ENCODE measurements around the gene TENM4. TPM values are rescaled to one million over a fixed set of nuclear protein-coding genes. Genes with fewer than 3 reads are reported as not detected.
A peak's percentile ranks its signal among the peaks of the same experiment; 100 is the strongest.
"Not testable (repeated sequence)": the region's sequence is repeated elsewhere in the genome, so short reads cannot be mapped to it uniquely, and the experiment has no call there.

TENM4 gene
- total RNA-seq, 1 donor from 2014 or later, result not detected

DNA sequence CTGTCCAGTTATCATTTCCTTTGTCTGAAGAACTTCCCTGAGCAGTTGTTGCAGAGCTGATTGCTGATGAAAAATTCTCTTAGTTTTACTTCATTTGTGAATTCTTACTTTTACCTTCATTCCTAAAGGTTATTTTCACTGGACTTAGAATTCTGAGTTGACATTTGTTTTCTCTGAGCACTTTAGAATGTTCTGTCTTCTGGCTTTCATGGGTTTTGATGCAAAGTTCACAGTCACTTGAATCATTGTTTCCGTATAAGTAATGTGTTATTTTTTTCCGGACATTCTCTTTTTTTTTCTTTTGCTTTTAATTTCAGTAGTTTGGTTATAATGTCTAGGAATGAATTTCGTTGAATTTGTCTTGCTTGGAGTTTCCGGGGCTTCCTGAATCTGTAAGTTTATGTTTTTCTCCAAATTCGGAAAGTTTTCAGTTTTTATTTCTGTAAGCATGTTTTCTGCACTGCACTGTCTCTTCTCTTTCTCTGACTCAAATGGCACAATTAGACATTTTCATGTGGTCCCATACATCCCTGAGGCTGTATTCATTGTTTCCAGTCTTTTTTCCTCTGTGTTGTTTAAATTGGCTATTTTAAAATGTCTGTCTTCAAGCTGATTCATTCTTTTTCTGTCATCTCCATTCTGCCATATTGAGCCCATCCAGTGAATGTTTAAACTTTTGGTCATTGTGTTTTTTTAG lies 797.7 kb downstream of the TENM4 start:
- H3K27ac Mint-ChIP-seq, result peak overlapping the region; percentile 97
- no peak for DNase-seq (ENCODE audit: low spot score)
- H3K4me3 Mint-ChIP-seq (ENCODE audit: low read depth), result peak overlapping the region; percentile 41
- peaks cover 47% of the 10 kb centered on the region for H3K4me1 Mint-ChIP-seq (ENCODE audit: low read depth)
- intact Hi-C loops (cut with micrococcal nuclease), result loop anchor here (1.0 to 2.0 kb wide), 5 partner anchors 8 to 375 kb away; partner anchors contain the start of gene NARS2
- peaks cover 10% of the 10 kb centered on the region for H3K9me3 Mint-ChIP-seq
- H3K36me3 Mint-ChIP-seq (ENCODE audit: low read depth), result peaks cover 3% of the 10 kb centered on the region
- H3K27me3 Mint-ChIP-seq (ENCODE audit: low read depth), result no peaks in the 10 kb centered on the region

DNA sequence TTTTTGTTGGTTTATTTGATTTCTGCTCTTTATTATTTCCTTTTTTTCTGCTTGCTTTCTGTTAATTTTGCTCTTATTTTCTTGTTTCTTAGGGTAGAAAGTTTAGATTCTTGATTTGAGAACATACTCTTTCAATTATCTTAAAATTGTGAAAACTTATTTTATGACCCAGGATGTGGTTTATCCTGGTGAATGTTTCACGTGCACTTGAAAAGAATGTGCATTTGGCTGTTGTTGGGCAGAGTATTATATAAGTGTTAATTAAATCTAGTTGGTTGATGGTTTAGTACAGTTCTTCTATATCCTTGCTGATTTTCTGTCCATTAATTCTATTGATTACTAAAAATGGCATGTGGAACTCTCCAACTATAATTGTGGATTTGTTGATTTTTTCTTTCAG lies 799.3 kb downstream of the TENM4 start:
- DNase-seq (ENCODE audit: low spot score), result no peak
- Mint-ChIP-seq H3K27me3 (ENCODE audit: low read depth) (no peaks in the 10 kb centered on the region), H3K4me1 (ENCODE audit: low read depth) (peaks cover 54% of the 10 kb centered on the region), H3K9me3 (peaks cover 17% of the 10 kb centered on the region), H3K4me3 (ENCODE audit: low read depth) (no peak overlapping the region), H3K36me3 (ENCODE audit: low read depth) (peaks cover 3% of the 10 kb centered on the region), H3K27ac (no peak overlapping the region)
- intact Hi-C loops (cut with micrococcal nuclease), result no loop called here

DNA sequence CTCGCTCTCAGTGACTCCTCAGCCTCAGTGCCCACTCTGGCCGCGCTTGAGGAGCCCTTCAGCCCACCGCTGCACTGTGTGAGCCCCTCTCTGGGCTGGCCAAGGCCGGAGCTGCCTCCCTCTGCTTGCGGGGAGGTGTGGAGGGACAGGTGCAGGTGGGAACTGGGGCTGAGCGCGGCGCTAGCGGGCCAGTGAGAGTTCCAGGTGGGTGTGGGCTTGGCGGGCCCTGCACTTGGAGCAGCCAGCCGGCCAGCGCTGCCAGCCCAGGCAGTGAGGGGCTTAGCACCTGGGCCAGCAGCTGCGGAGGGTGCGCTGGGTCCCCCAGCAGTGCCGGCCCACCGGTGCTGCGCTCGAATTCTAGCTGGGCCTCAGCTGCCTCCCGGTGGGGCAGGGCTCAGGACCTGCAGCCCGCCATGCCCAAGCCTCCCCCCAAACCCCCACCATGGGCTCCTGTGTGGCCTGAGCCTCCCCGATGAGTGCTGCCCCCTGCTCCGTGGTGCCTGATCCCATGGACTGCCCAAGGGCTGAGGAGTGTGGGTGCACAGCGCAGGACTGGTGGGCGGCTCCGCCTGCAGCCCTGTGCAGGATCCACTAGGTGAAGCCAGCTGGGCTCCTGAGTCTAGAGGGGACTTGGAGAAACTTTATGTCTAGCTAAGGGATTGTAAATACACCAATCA lies 802.0 kb downstream of the TENM4 start:
- Mint-ChIP-seq H3K9me3 (peaks cover 33% of the 10 kb centered on the region), H3K27me3 (ENCODE audit: low read depth) (no peaks in the 10 kb centered on the region), H3K4me3 (ENCODE audit: low read depth) (no peak overlapping the region), H3K4me1 (ENCODE audit: low read depth) (peaks cover 52% of the 10 kb centered on the region), H3K36me3 (ENCODE audit: low read depth) (peaks cover 16% of the 10 kb centered on the region), H3K27ac (no peak overlapping the region)
- intact Hi-C loops (cut with micrococcal nuclease), result no loop called here
- DNase-seq (ENCODE audit: low spot score), result no peak

DNA sequence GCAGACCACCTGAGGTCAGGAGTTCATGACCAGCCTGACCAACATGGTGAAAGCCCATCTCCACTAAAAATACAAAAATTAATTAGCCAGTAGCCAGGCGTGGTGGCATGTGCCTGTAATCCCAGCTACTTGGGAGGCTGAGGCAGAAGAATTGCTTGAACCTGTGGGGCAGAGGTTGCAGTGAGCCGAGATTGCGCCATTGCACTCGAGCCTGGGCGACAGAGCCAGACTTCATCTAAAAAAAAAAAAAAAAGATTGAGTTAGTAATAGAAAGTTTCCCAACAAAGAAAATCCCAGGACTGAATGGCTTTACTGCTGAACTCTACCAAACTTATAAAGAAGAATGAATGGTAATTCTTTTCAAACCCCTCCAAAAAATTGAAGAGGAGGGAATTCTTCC lies 803.3 kb downstream of the TENM4 start:
- intact Hi-C loops (cut with micrococcal nuclease); DNase-seq (ENCODE audit: low spot score); H3K27ac Mint-ChIP-seq; H3K27me3 Mint-ChIP-seq (ENCODE audit: low read depth); H3K4me3 Mint-ChIP-seq (ENCODE audit: low read depth): not testable (repeated sequence)
- Mint-ChIP-seq H3K36me3 (ENCODE audit: low read depth) (peaks cover 17% of the 10 kb centered on the region), H3K4me1 (ENCODE audit: low read depth) (peaks cover 41% of the 10 kb centered on the region), H3K9me3 (peaks cover 36% of the 10 kb centered on the region)

DNA sequence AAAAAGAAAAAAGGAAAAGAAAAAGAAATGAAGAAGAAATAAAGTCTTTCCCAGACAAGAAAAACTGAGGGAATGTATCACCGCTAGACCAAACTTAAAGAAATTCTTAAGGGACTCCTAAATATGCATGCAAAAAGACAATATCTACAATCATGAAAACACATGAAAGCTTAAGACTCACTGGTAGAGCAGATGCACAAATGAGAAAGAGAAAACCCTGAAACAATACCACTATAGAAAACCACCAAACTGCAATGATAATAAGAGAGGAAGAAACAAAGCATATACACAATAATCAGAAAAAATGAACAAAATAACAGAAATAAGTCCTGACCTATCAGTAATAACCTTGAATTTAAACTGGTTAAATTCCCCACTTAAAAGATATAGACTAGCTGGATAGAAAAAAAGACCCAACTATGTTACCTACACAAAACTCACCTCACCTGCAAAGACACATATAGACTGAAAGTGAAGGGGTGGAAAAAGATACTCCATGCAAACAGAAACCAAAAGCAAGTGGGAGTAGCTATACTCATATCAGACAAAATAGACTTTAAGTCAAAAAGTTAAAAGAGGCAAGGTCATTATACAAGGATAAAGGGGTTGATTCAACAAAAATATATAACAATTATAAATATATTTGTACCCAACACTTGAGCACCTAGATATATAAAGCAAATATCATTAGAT lies 804.9 kb downstream of the TENM4 start:
- H3K27ac Mint-ChIP-seq, result peak overlapping the region; percentile 69
- peaks cover 39% of the 10 kb centered on the region for H3K9me3 Mint-ChIP-seq
- H3K4me3 Mint-ChIP-seq (ENCODE audit: low read depth), result no peak overlapping the region
- peaks cover 17% of the 10 kb centered on the region for H3K36me3 Mint-ChIP-seq (ENCODE audit: low read depth)
- H3K4me1 Mint-ChIP-seq (ENCODE audit: low read depth), result peaks cover 32% of the 10 kb centered on the region
- no peak for DNase-seq (ENCODE audit: low spot score)
- no peaks in the 10 kb centered on the region for H3K27me3 Mint-ChIP-seq (ENCODE audit: low read depth)
- intact Hi-C loops (cut with micrococcal nuclease), result loop anchor here (1.0 kb wide), 1 partner anchor 7 kb away; no protein-coding TSS in a partner anchor

DNA sequence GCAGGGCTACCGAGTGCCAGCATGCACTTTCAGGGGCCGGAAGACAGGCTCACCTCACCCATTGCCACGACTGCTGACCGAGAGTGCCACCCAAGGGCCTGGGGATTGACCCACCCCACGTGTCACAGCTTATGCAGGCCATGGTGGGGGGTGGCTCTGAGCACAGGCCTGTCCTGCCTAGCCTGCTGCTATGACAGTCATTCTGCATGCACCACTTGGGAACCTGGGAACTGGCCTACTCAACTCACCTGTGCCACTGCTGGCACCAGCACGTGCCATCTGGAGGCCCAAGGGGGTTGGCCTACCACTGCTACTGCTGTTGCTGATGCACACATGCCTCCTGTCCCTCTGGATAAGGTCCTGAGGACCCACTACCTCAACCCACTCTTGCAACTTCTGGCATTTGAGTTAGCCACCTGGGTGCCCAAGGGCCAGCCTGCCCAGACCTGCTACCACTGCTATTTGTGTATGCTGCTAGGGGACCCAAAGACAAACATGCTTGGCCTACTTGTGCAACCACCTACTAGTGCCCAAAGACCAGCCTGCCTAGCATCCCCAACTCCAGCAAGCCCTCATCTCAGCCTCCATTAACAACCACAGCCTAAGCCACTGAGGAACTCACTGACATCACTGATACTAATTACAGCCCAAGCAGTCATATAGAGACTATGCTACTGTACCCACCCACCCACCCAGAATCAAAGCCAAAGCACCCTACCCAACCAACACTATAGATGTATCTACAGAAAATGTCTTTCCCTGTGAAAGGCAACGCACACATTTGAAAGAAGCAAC lies 807.1 kb downstream of the TENM4 start:
- intact Hi-C loops (cut with micrococcal nuclease), result no loop called here
- H3K36me3 Mint-ChIP-seq (ENCODE audit: low read depth), result peaks cover 25% of the 10 kb centered on the region

DNA sequence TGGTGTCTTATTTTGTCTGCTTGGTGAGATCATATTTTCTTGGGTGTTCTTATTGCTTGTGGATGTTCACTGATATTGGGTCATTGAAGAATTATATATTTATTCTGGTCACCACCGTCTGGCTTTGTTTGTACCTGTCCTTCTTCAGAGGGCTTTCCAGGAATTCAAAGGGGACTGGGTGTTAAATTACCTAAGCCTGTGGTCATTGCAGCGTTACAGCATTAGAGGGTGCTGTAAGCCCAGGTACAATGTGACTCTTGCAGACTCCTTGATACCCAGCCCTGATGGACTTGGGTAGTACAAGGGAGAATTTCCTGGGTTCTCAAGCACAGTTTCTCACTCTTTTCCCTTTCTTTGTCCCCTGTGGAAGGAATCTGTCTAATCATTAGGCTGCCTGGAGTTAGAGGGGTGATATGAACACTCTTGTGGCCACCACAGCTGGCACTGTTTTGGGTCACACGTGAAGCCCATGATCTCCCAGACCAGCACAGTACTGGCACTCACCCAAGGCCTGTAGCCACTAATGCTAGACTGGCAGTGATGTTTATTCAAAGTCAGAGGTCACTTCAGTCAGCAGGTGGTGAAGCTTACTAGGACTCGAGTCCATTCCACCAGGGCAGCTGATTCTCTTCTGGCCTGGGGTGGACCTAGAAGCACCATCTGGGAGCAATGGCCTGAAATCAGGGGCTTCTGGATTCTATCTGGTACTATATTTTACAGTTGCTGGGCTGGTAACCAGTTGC lies 810.1 kb downstream of the TENM4 start:
- Mint-ChIP-seq H3K4me3 (ENCODE audit: low read depth) (no peak overlapping the region), H3K36me3 (ENCODE audit: low read depth) (peaks cover 18% of the 10 kb centered on the region), H3K4me1 (ENCODE audit: low read depth) (peaks cover 12% of the 10 kb centered on the region), H3K27ac (no peak overlapping the region), H3K9me3 (peaks cover 55% of the 10 kb centered on the region), H3K27me3 (ENCODE audit: low read depth) (peaks cover 12% of the 10 kb centered on the region)
- DNase-seq (ENCODE audit: low spot score), result no peak
- intact Hi-C loops (cut with micrococcal nuclease), result no loop called here

More for the DNA sequence above, 807.1 kb downstream of the TENM4 start:
- Mint-ChIP-seq H3K4me3 (ENCODE audit: low read depth) (no peak overlapping the region), H3K4me1 (ENCODE audit: low read depth) (peaks cover 28% of the 10 kb centered on the region), H3K9me3 (peaks cover 54% of the 10 kb centered on the region), H3K27ac (peak overlapping the region; percentile 56), H3K27me3 (ENCODE audit: low read depth) (no peaks in the 10 kb centered on the region)
- no peak for DNase-seq (ENCODE audit: low spot score)

DNA sequence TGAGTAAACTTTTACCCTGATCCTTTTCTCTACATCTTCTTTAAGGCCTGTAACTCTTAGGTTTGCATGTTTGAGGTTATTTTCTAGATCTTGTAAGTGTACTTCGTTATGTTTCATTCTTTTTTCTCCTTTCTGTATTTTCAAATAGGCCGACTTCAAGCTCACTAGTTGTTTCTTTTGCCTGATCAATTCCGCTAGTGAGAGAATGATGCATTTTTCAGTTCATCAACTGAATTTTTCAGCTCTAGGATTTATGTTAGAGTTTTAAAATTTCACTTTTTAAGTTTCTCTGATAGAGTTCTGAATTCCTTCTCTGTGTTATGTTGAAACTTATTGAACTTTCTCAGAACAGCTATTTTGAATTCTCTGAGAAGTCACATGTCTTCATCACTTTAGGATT lies 810.7 kb downstream of the TENM4 start:
- no peak for DNase-seq (ENCODE audit: low spot score)
- peaks cover 16% of the 10 kb centered on the region for H3K36me3 Mint-ChIP-seq (ENCODE audit: low read depth)
- H3K9me3 Mint-ChIP-seq, result peaks cover 52% of the 10 kb centered on the region
- peaks cover 12% of the 10 kb centered on the region for H3K27me3 Mint-ChIP-seq (ENCODE audit: low read depth)
- intact Hi-C loops (cut with micrococcal nuclease), result no loop called here
- no peak overlapping the region for H3K27ac Mint-ChIP-seq
- no peak overlapping the region for H3K4me3 Mint-ChIP-seq (ENCODE audit: low read depth)
- H3K4me1 Mint-ChIP-seq (ENCODE audit: low read depth), result peaks cover 9% of the 10 kb centered on the region

DNA sequence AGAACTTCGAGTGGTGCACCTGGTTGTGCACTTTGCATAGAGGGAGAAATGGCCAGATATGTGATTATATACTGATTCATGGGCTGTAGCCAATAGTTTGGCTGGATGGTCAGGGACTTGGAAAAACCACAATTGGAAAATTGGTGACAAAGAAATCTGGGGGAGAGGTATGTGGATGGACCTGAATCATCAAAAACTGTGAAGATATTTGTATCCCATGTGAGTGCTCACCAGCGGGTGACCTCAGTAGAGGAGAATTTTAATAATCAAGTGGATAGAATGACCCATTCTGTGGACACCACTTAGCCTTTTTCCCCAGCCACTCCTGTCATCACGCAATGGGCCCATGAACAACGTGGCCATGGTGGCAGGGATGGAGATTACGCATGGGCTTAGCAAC lies 818.2 kb downstream of the TENM4 start:
- Mint-ChIP-seq H3K27ac (no peak overlapping the region), H3K27me3 (ENCODE audit: low read depth) (peaks cover 16% of the 10 kb centered on the region), H3K9me3 (peaks cover 16% of the 10 kb centered on the region), H3K36me3 (ENCODE audit: low read depth) (no peaks in the 10 kb centered on the region), H3K4me1 (ENCODE audit: low read depth) (no peaks in the 10 kb centered on the region), H3K4me3 (ENCODE audit: low read depth) (no peak overlapping the region)
- DNase-seq (ENCODE audit: low spot score), result no peak
- intact Hi-C loops (cut with micrococcal nuclease), result no loop called here

DNA sequence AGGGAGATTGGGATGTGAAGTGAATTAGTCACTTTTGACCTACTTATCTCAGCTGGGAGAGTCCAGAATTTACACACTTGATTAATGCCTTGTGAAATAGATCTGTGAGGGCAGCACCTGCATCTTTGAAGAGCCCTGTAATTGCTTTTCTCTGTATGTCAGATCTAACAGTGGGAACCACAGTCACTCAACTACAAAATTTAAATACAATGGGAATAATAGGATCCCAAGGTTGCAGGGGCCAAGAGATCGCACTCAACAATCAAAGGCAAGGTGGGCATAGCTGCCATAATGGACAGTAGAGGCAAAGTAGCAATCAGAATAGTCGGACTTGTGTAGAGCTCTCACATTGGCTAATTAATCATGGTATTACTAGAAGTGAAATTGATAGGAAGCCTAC lies 820.7 kb downstream of the TENM4 start:
- H3K4me3 Mint-ChIP-seq (ENCODE audit: low read depth), result no peak overlapping the region
- no peaks in the 10 kb centered on the region for H3K4me1 Mint-ChIP-seq (ENCODE audit: low read depth)
- H3K27me3 Mint-ChIP-seq (ENCODE audit: low read depth), result peaks cover 8% of the 10 kb centered on the region
- H3K27ac Mint-ChIP-seq, result no peak overlapping the region
- intact Hi-C loops (cut with micrococcal nuclease), result no loop called here
- no peaks in the 10 kb centered on the region for H3K36me3 Mint-ChIP-seq (ENCODE audit: low read depth)
- peaks cover 14% of the 10 kb centered on the region for H3K9me3 Mint-ChIP-seq
- no peak for DNase-seq (ENCODE audit: low spot score)

DNA sequence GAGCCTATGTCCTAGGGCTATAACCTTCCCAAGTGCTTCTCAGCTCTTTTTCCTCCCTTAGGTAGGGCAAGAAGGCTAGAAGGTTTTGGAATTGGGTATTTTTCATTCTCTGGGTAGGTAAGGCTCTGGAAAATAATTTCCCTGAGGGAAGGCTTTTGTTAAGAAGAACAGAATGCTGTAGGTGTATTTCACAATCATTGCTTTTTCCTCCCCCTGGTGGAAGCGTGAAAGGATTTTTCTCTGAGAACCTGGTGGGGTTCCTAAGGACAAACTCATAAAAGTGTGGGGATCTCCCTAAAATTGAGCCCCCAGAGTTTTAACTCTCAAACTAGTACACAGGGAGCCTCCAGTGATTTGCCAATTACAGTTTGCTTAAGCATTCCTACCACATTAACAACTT lies 825.1 kb downstream of the TENM4 start:
- H3K4me1 Mint-ChIP-seq (ENCODE audit: low read depth), result no peaks in the 10 kb centered on the region
- peaks cover 6% of the 10 kb centered on the region for H3K27me3 Mint-ChIP-seq (ENCODE audit: low read depth)
- no peak overlapping the region for H3K4me3 Mint-ChIP-seq (ENCODE audit: low read depth)
- H3K9me3 Mint-ChIP-seq, result peaks cover 11% of the 10 kb centered on the region
- no peak overlapping the region for H3K27ac Mint-ChIP-seq
- H3K36me3 Mint-ChIP-seq (ENCODE audit: low read depth), result no peaks in the 10 kb centered on the region
- DNase-seq (ENCODE audit: low spot score), result no peak
- intact Hi-C loops (cut with micrococcal nuclease), result no loop called here

DNA sequence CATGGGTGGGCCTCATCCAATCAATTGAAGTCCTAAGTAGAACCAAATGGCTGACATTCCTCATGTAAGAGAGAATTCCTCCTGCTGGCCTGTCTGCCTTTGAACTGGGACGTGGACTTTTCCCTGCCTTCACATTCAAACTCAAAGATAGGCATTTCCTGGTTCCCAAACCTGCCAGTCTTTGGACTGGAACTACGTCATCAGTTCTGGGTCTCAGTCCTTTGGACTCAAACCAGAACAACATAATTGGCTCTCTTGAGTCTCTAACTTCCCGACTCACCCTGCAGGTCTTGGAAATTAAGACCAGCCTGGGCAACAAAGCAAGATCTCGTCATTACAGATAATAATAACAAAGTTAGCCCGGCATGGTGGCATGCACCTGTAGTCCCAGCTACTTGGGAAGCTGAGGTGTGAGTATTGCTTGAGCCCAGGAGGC lies 827.4 kb downstream of the TENM4 start:
- Mint-ChIP-seq H3K4me3 (ENCODE audit: low read depth) (no peak overlapping the region), H3K9me3 (no peaks in the 10 kb centered on the region), H3K27ac (no peak overlapping the region)

More for the DNA sequence above, 827.4 kb downstream of the TENM4 start:
- no peaks in the 10 kb centered on the region for H3K36me3 Mint-ChIP-seq (ENCODE audit: low read depth)
- H3K27me3 Mint-ChIP-seq (ENCODE audit: low read depth), result peaks cover 6% of the 10 kb centered on the region
- intact Hi-C loops (cut with micrococcal nuclease), result no loop called here
- no peak for DNase-seq (ENCODE audit: low spot score)
- no peaks in the 10 kb centered on the region for H3K4me1 Mint-ChIP-seq (ENCODE audit: low read depth)

Data from activated T-helper 2 cell treated with anti-CD3 and anti-CD28 coated beads, Interferon-gamma antibody, Interleukin-2, Interleukin-4, amounts not matched to agents 10 μg/mL and 5 μg/mL and 100 μg/mL, durations not matched to agents 14 hours and 24 hours and 36 hours (primary cell).